ENCODE data around the gene FAM162A.
"Not testable (repeated sequence)": the region's sequence is repeated elsewhere in the genome, so short reads cannot be mapped to it uniquely, and the experiment has no call there.

The FAM162A gene

DNA sequence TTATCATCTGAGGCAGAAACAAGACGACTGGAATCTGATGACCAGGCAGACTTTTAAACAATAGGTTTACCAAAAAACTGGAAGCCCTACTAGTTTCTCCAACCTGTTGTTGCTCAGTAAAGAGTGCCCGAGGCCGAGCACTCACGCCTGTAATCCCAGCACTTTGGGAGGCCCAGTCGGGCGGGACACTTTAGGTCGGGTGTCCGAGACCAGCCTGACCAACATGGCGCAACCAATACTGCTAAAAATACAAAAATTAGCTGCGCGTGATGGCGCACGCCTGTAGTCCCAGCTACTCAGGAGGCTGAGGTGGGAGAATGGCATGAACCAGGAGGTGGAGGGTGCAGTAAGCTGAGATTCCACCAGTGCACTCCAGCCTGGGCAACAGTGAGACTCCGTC is 33.0 kb downstream of the FAM162A start:
- peak; percentile 46 for DNase-seq (ENCODE audit: low spot score)

DNA sequence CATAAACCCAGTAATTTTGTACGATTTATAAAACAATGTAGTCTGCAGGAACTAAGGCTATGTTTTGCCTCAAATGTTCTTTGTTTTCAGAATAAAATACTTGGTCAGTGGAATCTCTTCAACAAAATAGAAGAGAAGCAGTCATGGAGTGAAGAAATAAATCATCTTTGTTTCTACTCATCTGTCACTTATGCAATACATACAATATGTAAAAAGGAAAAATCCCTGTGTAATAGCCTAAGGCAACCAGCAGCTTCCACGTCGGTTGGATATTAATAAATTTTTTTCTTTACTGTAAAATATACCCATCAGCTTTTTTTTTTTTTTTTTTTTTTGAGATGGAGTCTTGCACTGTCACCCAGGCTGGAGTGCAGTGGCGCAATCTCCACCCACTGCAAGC is 37.1 kb downstream of the FAM162A start:
- no peak for DNase-seq (ENCODE audit: low spot score)

GRCh38 chr3:122421836-122422235 is 37.9 kb downstream of the FAM162A start:
- peak; percentile 26 for DNase-seq (ENCODE audit: low spot score)

DNA sequence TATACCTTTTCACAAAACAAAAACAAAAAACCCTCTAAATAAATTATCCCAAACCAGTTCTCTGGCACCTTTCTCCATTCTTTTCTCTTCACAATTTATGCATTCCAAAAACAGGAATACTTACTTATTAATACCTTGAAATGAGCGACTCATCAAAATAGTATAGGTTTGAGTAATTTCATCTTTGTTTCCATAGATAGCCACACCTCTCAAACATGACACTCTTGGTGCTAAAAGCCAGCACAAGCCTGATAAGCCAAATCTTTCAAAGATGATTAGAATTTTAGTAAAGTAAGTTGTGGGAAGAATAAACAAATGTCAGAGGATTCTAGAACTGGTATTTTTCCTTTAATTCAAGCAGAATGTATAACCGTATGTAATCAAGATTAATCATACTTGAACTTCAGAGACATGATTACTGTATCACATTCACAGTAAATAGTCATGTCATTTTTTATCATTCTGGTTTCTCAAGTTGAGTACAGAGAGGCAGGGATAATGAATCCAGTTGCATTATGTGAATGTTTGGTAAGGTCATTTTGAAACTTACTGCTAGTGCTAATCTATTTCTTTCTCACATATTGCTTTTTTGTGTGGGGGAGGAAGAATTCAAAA is 44.0 kb downstream of the FAM162A start:
- DNase-seq (ENCODE audit: low spot score) = peak; percentile 15

GRCh38 chr3:122430371-122430770 is 46.4 kb downstream of the FAM162A start:
- no peak for DNase-seq (ENCODE audit: low spot score)

GRCh38 chr3:122435950-122436349 is 52.0 kb downstream of the FAM162A start:
- no peak for DNase-seq (ENCODE audit: low spot score)

DNA sequence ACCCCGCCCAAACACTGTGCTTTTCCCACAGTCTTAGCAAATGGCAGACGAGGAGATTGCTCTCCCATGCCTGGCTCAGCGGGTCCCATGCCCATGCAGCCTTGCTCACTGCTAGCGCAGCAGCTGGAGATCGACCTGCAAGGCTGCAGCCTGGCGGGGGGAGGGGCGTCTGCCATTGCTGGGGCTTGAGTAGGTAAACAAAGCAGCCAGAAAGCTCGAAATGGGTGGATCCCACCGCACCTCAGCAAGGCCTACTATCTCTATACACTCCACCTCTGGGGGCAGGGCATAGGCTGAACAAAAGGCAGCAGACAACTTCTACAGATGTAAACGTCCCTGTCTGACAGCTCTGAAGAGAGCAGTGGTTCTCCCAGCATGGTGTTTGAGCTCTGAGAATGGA is 59.1 kb downstream of the FAM162A start:
- DNase-seq (ENCODE audit: low spot score) = no peak

- not testable (repeated sequence) for DNase-seq (ENCODE audit: low spot score)
These were observed 59.9 kb downstream of the FAM162A start for GRCh38 chr3:122443762-122444490.

DNA sequence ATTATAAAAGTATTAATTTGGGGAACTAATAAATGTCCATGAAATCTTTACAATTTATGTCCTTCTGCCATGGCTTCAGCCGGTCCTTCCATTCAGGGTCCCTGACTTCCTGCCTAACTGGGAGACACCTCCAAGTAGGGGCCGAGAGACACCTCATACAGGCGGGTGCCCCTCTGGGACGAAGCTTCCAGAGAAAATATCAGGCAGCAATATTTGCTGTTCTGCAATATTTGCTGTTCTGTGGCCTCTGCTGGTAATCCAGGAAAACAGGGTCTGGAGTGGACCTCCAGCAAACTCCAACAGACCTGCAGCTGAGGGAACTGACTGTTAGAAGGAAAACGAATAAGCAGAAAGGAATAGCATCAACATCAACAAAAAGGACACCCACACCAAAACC is 60.5 kb downstream of the FAM162A start:
- not testable (repeated sequence) for DNase-seq (ENCODE audit: low spot score)

- DNase-seq (ENCODE audit: low spot score) = not testable (repeated sequence)
These were observed 64.2 kb downstream of the FAM162A start for GRCh38 chr3:122448218-122448617.

DNA sequence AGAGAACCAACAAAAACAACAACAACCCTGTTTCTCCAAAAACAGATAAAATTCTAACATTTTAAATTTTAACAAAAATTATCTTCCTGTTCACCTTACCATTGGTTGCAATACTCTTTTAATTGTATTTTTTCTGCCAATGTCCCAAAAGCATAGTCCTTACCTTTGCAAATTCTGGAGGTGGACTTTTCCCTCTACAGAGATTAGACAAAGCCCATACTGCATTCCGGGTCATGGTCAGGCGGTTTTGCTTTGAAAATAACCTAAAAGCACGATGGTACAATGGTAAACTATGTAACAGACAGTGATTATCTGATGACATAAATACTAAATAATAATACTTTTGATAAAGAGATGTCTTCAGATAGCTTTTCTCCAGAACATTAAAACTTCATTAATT is 67.4 kb downstream of the FAM162A start:
- no peak for DNase-seq (ENCODE audit: low spot score)

DNA sequence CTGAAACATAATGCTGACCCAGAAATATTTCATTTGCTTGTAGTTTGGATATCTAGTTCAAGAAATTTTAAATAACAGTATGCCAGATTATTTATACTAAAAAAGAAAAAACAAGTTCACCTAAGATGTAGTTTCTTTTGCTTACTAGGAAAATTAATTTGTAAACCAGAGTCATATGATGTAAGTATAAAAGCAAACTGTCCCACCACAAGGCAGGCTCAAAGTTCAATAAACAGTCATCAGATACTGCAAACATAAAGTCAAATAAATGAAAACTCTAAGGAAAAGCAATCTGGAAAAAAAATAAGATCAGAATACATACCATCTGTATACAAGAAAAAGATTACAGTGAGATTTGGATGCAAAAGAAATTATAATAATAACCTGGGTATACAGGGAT is 72.1 kb downstream of the FAM162A start:
- no peak for DNase-seq (ENCODE audit: low spot score)

DNA sequence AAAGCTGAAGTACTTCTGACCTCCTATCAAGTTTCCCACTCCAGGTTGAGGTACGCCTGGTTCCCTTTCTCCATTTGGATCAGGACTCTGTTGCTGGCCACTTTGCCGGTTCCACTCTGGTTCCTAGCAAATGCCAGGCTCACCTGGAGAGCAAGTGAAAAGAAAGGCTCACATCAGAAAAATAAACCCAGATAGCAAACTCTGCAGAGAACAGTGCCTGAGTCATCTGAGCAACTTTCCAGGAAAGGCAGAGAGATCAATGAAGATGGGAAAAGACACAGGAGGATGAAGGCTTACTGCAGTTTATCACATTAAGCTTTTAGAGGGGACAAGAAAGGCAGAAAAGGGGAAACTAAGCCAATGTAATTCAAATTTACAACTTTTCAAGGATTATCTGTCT is 73.7 kb downstream of the FAM162A start:
- no peak for DNase-seq (ENCODE audit: low spot score)

- peak; percentile 43 for DNase-seq (ENCODE audit: low spot score)
These were observed 75.0 kb downstream of the FAM162A start for GRCh38 chr3:122458992-122459391.

DNA sequence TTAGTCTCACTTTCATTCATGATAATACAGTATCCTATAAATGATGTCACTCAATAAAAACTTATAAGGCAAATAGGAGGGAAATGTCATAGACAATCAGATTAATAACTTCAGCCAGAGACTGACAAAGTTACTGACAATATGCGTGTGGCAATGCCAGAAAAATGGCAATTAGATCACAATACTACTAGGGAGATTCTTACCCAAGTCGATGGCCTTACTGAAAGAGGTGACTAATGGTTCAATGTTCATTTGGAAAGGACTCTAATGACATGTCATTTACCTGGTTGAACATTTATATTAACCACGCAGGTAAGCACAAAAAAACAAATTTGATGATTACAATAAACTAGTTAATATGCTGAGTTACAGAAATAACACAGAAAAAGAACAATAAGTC is 77.8 kb downstream of the FAM162A start:
- no peak for DNase-seq (ENCODE audit: low spot score)
